ENCODE results near the gene PATJ.
"Not testable (repeated sequence)": the region's sequence is repeated elsewhere in the genome, so short reads cannot be mapped to it uniquely, and the experiment has no call there.

PATJ gene

DNA sequence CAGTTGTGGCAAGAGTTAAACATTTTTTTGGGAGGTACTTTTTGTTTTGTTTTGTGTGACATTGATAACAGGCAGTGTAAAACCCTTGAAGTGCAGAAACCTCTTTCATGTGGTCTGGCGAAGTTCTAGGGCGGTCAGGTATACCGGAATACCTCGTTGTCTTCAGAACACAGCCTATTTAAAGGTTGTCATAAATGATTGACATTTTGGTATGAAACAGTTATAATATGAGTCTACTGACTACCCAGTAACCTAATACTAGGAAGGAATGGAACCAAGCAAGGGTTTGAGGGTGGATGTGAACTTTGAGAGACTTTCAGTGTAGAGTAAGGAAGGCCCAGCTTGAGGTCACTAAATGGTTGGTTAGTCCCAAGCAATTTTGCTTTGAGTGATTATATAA, 40.5 kb downstream of the PATJ start:
- TF ChIP-seq, protein P1, sequence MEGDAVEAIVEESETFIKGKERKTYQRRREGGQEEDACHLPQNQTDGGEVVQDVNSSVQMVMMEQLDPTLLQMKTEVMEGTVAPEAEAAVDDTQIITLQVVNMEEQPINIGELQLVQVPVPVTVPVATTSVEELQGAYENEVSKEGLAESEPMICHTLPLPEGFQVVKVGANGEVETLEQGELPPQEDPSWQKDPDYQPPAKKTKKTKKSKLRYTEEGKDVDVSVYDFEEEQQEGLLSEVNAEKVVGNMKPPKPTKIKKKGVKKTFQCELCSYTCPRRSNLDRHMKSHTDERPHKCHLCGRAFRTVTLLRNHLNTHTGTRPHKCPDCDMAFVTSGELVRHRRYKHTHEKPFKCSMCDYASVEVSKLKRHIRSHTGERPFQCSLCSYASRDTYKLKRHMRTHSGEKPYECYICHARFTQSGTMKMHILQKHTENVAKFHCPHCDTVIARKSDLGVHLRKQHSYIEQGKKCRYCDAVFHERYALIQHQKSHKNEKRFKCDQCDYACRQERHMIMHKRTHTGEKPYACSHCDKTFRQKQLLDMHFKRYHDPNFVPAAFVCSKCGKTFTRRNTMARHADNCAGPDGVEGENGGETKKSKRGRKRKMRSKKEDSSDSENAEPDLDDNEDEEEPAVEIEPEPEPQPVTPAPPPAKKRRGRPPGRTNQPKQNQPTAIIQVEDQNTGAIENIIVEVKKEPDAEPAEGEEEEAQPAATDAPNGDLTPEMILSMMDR (IDR thresholded peaks at IDR 0.05; ENCODE audit: extremely low read depth, missing control alignments) = no peak
- DNase-seq (ENCODE audit: low spot score) = peak; percentile 32

GRCh38 chr1:61784726-61785125, 42.4 kb downstream of the PATJ start:
- TF ChIP-seq, protein P1 (IDR thresholded peaks at IDR 0.05; ENCODE audit: extremely low read depth, missing control alignments) = no peak
- DNase-seq (ENCODE audit: low spot score) = no peak

- no peak for DNase-seq (ENCODE audit: low spot score)
- TF ChIP-seq, protein P1 (IDR thresholded peaks at IDR 0.05; ENCODE audit: extremely low read depth, missing control alignments) = no peak
Measured at GRCh38 chr1:61790837-61791236, 48.6 kb downstream of the PATJ start.

GRCh38 chr1:61797045-61797755, 54.9 kb downstream of the PATJ start:
- no peak for DNase-seq (ENCODE audit: low spot score)

DNA sequence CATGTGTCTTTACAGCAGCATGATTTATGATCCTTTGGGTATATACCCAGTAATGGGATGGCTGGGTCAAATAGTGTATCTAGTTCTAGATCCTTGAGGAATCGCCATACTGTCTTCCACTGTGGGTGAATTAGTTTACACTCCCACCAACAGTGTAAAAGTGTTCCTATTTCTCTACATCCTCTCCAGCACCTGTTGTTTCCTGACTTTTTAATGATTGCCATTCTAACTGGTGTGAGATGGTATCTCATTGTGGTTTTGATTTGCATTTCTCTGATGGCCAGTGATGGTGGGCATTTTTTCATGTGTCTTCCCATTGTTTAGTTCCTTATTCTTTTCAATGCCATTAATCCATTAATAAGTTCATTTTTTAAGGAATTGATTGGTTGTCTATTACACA, 58.8 kb downstream of the PATJ start:
- DNase-seq (ENCODE audit: low spot score) = not testable (repeated sequence)

More at GRCh38 chr1:61797045-61797755, 54.9 kb downstream of the PATJ start:
- TF ChIP-seq, protein P1 (IDR thresholded peaks at IDR 0.05; ENCODE audit: extremely low read depth, missing control alignments) = no peak

GRCh38 chr1:61807606-61808140, 65.4 kb downstream of the PATJ start:
- no peak for DNase-seq (ENCODE audit: low spot score)
- TF ChIP-seq, protein P1 (IDR thresholded peaks at IDR 0.05; ENCODE audit: extremely low read depth, missing control alignments) = no peak

GRCh38 chr1:61808321-61808720, 66.0 kb downstream of the PATJ start:
- no peak for DNase-seq (ENCODE audit: low spot score)
- TF ChIP-seq, protein P1 (IDR thresholded peaks at IDR 0.05; ENCODE audit: extremely low read depth, missing control alignments) = no peak

- TF ChIP-seq, protein P1 (IDR thresholded peaks at IDR 0.05; ENCODE audit: extremely low read depth, missing control alignments) = no peak
- no peak for DNase-seq (ENCODE audit: low spot score)
Measured at GRCh38 chr1:61808968-61809367, 66.7 kb downstream of the PATJ start.

Data from GM20000 (cell line).